Measurements from ENCODE around the gene NAPA. TPM values are rescaled to one million over a fixed set of nuclear protein-coding genes. Genes with fewer than 3 reads are reported as not detected.

Gene NAPA
- total RNA-seq, 4 donors from 2014 or later, result 95.9 to 134 (median 112) TPM

DNA sequence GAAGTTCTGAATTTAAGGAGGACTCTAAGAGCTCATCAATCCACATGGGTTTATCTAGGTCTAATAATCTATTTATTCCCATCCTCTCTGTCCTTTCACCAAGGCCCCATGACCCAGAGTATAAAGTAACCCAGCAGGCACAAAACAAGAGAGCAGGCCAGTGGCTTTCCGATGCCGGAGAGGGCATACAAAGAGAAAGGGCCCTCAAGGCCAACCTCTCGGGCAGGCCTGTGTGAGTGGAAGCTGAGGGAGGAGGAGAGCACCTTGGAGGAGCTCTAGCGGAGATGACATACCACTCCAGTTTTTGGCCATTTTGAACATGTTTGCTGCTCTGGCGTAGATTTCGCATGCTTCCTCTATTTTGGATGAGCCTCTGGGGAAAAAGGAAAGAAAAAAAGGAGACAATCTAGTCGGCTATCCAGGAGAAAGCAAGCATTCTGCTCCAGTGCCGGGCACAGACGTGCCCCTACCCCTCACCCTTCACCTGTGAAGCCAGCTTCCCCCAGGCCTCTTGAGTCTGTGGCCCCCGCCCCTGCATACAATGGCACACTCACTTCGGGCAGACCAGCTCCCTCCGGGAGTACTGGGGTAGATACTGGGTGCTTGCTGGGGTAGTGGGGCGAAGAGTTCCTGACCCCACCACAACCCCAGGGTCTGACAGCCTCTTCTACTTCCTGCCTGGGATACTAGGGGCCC lies 11.6 kb downstream of the NAPA start:
- Histone ChIP-seq H3K27me3 (no peaks in the 10 kb centered on the region), H3K27ac (no peak overlapping the region), H3K36me3 (peaks cover 0 to 75% of the 10 kb centered on the region in 2 donors), H3K4me1 (peaks cover 0 to 38% (median 12%) of the 10 kb centered on the region in 3 donors), H3K4me3 (no peak overlapping the region), H3K9me3 (no peaks in the 10 kb centered on the region)
- no peak for TF ChIP-seq EP300 (IDR thresholded peaks at IDR 0.05)
- TF ChIP-seq POLR2AphosphoS5 (IDR thresholded peaks at IDR 0.05), result no peak
- TF ChIP-seq, protein P1, sequence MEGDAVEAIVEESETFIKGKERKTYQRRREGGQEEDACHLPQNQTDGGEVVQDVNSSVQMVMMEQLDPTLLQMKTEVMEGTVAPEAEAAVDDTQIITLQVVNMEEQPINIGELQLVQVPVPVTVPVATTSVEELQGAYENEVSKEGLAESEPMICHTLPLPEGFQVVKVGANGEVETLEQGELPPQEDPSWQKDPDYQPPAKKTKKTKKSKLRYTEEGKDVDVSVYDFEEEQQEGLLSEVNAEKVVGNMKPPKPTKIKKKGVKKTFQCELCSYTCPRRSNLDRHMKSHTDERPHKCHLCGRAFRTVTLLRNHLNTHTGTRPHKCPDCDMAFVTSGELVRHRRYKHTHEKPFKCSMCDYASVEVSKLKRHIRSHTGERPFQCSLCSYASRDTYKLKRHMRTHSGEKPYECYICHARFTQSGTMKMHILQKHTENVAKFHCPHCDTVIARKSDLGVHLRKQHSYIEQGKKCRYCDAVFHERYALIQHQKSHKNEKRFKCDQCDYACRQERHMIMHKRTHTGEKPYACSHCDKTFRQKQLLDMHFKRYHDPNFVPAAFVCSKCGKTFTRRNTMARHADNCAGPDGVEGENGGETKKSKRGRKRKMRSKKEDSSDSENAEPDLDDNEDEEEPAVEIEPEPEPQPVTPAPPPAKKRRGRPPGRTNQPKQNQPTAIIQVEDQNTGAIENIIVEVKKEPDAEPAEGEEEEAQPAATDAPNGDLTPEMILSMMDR (IDR thresholded peaks at IDR 0.05), result no peak
- TF ChIP-seq POLR2A (IDR thresholded peaks at IDR 0.05), result no peak
- WGBS, 2 donors (ENCODE audit: low coverage in 1 of 2), result 76 to 90% methylated on average over 7 to 10 of the region's 13 CpGs
- ATAC-seq, result no peak

DNA sequence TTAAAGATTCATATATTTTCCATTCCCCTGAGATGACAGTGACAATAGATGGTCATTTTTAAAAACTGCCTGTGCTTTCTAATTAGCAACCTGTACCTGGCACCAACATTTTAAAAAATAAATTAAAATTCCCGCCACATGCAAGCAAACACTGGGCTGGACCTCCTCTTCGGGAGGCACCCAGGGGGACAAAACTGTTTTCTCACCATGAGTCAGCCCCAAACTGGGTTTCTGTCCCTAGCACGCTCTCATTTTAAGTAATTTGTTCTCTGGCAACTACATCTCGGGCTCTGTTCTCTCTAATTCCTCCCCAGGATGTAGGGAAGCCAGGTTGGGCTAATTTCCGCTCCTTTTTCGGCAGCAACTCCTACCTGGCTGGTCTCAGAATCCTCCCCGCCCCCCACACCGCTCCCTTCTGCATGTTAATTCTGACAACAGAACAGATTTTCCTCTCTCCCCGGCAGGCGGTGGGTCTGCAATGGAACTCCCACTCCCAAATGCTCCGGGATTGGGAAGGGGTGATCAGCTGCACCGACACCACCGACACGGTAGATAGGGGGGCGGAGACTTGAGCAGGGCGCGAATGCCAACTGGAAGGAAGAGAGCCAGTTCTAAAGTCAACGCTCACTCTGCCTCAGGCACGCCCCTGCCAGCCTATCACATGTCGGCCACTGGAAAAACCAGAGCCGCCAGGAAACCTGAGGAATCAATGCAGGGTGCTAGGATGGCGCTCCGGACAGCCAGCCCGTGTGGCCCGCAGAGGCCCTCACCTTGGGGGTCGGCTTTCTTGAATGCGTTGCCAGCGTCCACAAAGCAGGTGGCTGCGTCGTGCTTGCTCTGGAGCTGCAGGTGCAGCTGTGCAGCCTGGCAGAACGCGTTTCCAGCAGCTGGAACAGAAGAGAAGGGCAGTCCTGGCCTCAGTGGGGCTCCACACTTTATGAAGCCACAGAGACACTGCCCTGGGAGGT lies 14.7 kb downstream of the NAPA start:
- Histone ChIP-seq H3K27me3 (no peaks in the 10 kb centered on the region), H3K4me1 (peaks cover 0 to 24% (median 0%) of the 10 kb centered on the region in 3 donors), H3K9me3 (no peaks in the 10 kb centered on the region), H3K36me3 (peaks cover 0 to 90% of the 10 kb centered on the region in 2 donors), H3K27ac (no peak overlapping the region), H3K4me3 (no peak overlapping the region)
- TF ChIP-seq POLR2A (IDR thresholded peaks at IDR 0.05) (no peak), POLR2AphosphoS5 (IDR thresholded peaks at IDR 0.05) (no peak), EP300 (IDR thresholded peaks at IDR 0.05) (no peak)
- TF ChIP-seq, protein P1 (IDR thresholded peaks at IDR 0.05), result no peak
- no peak for ATAC-seq
- 84 to 89% methylated on average over 4 to 8 of the region's 32 CpGs for WGBS, 2 donors (ENCODE audit: low coverage in 1 of 2)

DNA sequence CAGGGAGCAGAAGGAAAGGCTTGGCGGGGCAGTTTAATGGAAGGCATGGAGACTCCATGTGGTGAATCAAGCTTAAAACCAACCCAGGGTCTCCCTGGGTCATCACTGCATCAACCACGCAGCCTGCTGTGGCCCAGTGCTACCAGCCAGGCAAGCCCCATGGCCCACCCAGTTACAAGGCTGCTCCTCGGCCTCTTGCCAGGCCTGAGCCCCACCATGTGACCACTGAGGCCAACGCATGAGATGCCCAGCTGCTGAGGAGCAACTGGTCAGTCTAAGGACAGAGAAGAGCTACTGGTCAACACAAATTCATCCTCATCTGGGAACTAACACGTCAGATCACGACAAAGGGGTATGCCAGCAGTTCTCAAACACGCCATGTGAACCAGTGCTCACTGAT lies 15.5 kb downstream of the NAPA start:
- no peak for ATAC-seq
- no peak for TF ChIP-seq POLR2AphosphoS5 (IDR thresholded peaks at IDR 0.05)
- TF ChIP-seq EP300 (IDR thresholded peaks at IDR 0.05), result no peak
- TF ChIP-seq, protein P1 (IDR thresholded peaks at IDR 0.05), result no peak
- no peak for TF ChIP-seq POLR2A (IDR thresholded peaks at IDR 0.05)
- H3K9me3 ChIP-seq, result no peaks in the 10 kb centered on the region
- H3K27ac ChIP-seq, result no peak overlapping the region
- 86 to 90% methylated on average over 3 of the region's 7 CpGs for WGBS, 2 donors (ENCODE audit: low coverage in 1 of 2)
- H3K36me3 ChIP-seq, result peaks cover 0 to 94% of the 10 kb centered on the region in 2 donors
- no peaks in the 10 kb centered on the region for H3K27me3 ChIP-seq
- H3K4me1 ChIP-seq, result peaks cover 0 to 24% (median 0%) of the 10 kb centered on the region in 3 donors
- H3K4me3 ChIP-seq, result no peak overlapping the region

DNA sequence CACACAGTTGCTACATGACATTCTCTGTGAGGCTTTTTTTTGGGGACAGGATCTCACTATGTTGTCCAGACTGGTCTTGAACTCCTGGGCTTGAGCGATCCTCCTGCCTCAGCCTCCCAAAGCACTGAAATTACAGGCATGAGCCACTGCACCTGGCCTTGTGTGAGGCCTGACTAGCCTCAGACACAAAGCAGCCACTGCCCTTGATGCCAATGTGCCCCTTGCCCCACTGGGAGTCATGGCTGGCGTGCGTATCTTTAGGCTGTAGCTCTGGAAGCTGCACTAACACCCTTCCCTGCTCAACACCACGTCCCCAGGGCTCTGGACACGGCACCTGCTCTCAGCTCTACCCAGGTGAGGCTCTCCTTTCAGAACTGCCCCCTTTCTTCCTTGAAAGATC lies 16.3 kb downstream of the NAPA start:
- Histone ChIP-seq H3K36me3 (peaks cover 0 to 96% of the 10 kb centered on the region in 2 donors), H3K4me1 (peaks cover 0 to 24% (median 0%) of the 10 kb centered on the region in 3 donors), H3K4me3 (no peak overlapping the region), H3K27ac (no peak overlapping the region), H3K9me3 (no peaks in the 10 kb centered on the region), H3K27me3 (no peaks in the 10 kb centered on the region)
- WGBS, 2 donors (ENCODE audit: low coverage in 1 of 2), result 100% methylated on average over 1 to 2 of the region's 5 CpGs
- TF ChIP-seq POLR2A (IDR thresholded peaks at IDR 0.05) (no peak), POLR2AphosphoS5 (IDR thresholded peaks at IDR 0.05) (no peak), EP300 (IDR thresholded peaks at IDR 0.05) (no peak)
- TF ChIP-seq, protein P1 (IDR thresholded peaks at IDR 0.05), result no peak
- no peak for ATAC-seq

All from gastroesophageal sphincter (tissue), 4 donors.